ENCODE data around the gene GNL2. TPM values are rescaled to one million over a fixed set of nuclear protein-coding genes. Genes with fewer than 3 reads are reported as not detected.

The GNL2 gene
- total RNA-seq (2014; rRNA removed; shearing (Covaris generic); ENCODE audit: low replicate concordance): 56.2 and 76.1 TPM in 2 replicates

DNA sequence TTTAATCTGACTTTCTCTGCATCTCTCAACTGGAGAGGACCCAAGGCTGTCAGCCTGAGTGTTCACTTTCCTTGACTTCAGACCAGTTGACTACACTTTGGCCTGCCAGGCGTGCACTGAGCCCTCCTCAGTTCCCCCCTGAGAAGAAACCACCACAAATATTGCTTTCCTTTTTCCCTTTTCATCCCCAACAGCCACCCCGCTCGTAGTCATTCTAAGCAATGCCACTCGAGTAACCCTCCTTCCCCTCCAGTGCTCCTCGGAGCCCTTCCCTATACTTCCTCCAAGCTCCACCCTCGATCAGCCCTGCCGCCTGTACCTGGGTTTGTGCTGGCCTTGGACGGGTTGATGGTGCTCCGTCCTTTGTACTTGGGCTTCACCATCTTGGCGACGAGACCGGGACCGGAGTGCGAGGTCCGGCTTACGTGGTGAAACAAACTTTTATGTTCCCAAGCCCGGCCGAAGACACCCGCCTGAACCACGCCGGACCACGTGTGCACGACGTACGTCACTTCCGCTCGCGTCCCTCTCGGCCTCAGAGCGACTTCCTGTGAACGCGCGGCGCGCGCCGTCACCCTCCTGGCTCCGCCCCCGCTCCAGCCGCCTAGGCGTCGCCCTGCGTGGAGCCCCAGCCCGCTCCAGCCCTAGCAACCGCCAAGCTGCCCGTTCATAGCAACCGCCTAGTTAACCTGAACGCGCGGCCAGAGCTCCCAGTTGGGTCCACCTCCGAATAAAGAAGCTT, at the start of gene GNL2:
Gene GNL2, minus strand, starts transcription at position 498 of the 742 bp plus-strand sequence. Its CDS starts 115 bp downstream, at position 383.
- Histone ChIP-seq H3K9ac (ENCODE audit: low read length) (peak within 1 kb of the TSS; percentile 87), H3K4me1 (ENCODE audit: low read length) (peaks cover 19% of the 10 kb centered on the region), H3K4me2 (ENCODE audit: low read depth, low read length, poor library complexity, severe bottlenecking) (peak within 1 kb of the TSS; percentile 89), H4K20me1 (ENCODE audit: insufficient read depth, low read depth, low read length) (peaks cover 29% of the 10 kb centered on the region), H3K27ac (ENCODE audit: low read length) (no peak within 1 kb of the TSS; the same call in 1 of the 2 replicates), H3K79me2 (ENCODE audit: low read length) (peaks cover 46% of the 10 kb centered on the region), H3K27me3 (ENCODE audit: low read length) (no peaks in the 10 kb centered on the region), H2AFZ (ENCODE audit: low read length) (peak within 1 kb of the TSS; percentile 89), H3K36me3 (ENCODE audit: insufficient read depth, low read length) (peaks cover 28% of the 10 kb centered on the region; the same call in 1 of the 2 replicates), H3K9me3 (ENCODE audit: low read length) (no peaks in the 10 kb centered on the region), H3K4me3 (ENCODE audit: low read length) (peak within 1 kb of the TSS; percentile 94), H3K9me2 (replicated peaks; ENCODE audit: insufficient read depth, low read length) (no peaks in the 10 kb centered on the region)
- DNase-seq: peak; percentile 99

DNA sequence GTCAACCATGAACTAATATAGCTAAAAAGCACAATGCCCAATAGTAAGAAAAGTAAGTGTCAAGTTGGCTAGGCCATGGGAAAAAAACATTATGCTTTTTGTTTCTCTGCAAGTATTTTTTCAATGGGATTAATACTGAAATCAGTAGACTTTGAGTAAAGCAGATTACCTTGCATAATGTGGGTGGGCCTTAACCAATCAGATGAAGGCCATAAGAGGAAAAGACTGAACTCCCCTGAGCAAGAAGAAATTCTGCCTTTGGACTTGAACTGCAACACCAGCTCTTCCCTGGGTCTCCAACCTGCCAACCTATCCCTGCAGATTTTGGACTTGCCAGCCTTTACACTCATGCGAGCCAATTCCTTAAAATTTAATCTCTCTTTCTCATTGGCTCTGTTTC, 45.3 kb upstream of the GNL2 start:
- no peaks in the 10 kb centered on the region for H3K27me3 ChIP-seq (ENCODE audit: low read length)
- H3K9ac ChIP-seq (ENCODE audit: low read length): no peak overlapping the region
- no peaks in the 10 kb centered on the region for H3K9me3 ChIP-seq (ENCODE audit: low read length)
- H4K20me1 ChIP-seq (ENCODE audit: insufficient read depth, low read depth, low read length): no peaks in the 10 kb centered on the region
- no peaks in the 10 kb centered on the region for H3K4me1 ChIP-seq (ENCODE audit: low read length)
- no peak overlapping the region for H3K4me3 ChIP-seq (ENCODE audit: low read length)
- H2AFZ ChIP-seq (ENCODE audit: low read length): no peak overlapping the region
- no peaks in the 10 kb centered on the region for H3K36me3 ChIP-seq (ENCODE audit: insufficient read depth, low read length)
- no peak for DNase-seq
- no peak overlapping the region for H3K27ac ChIP-seq (ENCODE audit: low read length)
- no peak overlapping the region for H3K4me2 ChIP-seq (ENCODE audit: low read depth, low read length, poor library complexity, severe bottlenecking)
- H3K9me2 ChIP-seq (replicated peaks; ENCODE audit: insufficient read depth, low read length): no peaks in the 10 kb centered on the region
- no peaks in the 10 kb centered on the region for H3K79me2 ChIP-seq (ENCODE audit: low read length)

DNA sequence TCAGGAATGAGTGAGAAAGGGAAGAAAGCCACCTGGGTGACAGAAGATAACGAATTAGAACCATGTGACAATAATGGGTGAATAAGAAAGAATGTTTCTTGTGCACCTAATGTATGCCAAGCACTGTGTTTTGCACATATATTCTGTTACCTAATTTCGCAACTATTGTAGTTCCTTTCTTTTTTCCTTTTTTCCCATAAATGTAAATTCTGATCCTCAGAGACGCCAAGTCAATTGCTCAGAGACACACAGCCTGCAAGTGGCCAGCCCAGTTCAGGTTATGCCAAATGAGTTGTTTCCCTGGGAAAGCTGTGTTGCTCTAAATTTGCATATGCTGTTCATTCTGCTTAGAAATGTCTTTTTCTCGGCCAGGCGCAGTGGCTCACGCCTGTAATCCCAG, 40.7 kb upstream of the GNL2 start:
- Histone ChIP-seq H4K20me1 (ENCODE audit: insufficient read depth, low read depth, low read length) (no peaks in the 10 kb centered on the region), H3K27ac (ENCODE audit: low read length) (no peak overlapping the region), H3K36me3 (ENCODE audit: insufficient read depth, low read length) (no peaks in the 10 kb centered on the region), H3K9me2 (replicated peaks; ENCODE audit: insufficient read depth, low read length) (no peaks in the 10 kb centered on the region), H3K9ac (ENCODE audit: low read length) (no peak overlapping the region), H3K9me3 (ENCODE audit: low read length) (no peaks in the 10 kb centered on the region), H3K4me3 (ENCODE audit: low read length) (no peak overlapping the region), H3K4me2 (ENCODE audit: low read depth, low read length, poor library complexity, severe bottlenecking) (no peak overlapping the region), H2AFZ (ENCODE audit: low read length) (no peak overlapping the region), H3K4me1 (ENCODE audit: low read length) (peaks cover 8% of the 10 kb centered on the region), H3K27me3 (ENCODE audit: low read length) (no peaks in the 10 kb centered on the region; the same call in 1 of the 2 replicates), H3K79me2 (ENCODE audit: low read length) (no peaks in the 10 kb centered on the region)
- DNase-seq: no peak

DNA sequence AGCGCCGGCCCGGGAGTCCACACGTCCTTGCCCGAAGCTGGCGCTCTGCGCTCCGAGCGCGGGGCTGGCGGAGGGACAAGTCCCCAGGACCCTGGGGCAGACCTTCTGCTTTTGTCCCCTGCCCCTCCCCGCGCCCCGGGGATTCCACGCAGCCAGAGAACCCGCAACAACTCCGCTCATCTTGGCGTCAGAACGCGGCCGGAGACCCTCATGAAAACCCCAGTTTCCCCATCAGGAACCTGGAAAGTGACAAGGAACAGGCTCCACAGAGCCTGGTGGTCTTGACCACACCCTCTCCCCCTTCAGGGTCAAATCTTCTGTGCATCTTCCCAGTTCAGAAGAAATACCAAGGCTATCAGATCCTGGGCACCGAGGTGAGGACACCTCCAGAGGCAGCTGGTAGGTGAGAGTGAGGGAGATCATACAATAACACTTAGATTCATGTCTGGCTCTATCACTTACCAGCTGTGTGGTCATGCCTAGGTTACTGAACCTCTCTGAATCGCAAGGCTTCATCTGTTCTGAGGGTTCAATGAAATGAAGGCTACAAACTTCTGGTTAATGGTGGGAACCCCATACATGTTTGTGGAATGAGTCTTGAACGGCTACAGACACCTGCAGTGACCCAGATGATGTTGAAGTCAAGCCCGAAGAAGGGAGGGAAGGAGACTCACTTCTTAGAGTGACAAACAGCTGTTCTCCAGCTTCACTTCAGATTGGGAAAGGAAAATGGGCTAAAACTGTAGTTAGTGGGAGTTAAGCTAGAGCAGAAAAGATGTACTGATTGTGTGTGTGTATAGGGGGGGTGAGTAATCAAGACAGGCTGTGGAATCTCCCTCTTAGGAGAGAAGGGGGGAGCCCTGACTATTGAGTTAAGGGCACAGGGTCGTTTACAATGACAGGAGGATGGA, 39.5 kb upstream of the GNL2 start:
- Histone ChIP-seq H3K27ac (ENCODE audit: low read length) (no peak overlapping the region), H2AFZ (ENCODE audit: low read length) (no peak overlapping the region), H3K4me3 (ENCODE audit: low read length) (no peak overlapping the region), H4K20me1 (ENCODE audit: insufficient read depth, low read depth, low read length) (no peaks in the 10 kb centered on the region), H3K9ac (ENCODE audit: low read length) (no peak overlapping the region), H3K4me2 (ENCODE audit: low read depth, low read length, poor library complexity, severe bottlenecking) (no peak overlapping the region), H3K79me2 (ENCODE audit: low read length) (no peaks in the 10 kb centered on the region), H3K36me3 (ENCODE audit: insufficient read depth, low read length) (no peaks in the 10 kb centered on the region), H3K9me3 (ENCODE audit: low read length) (no peaks in the 10 kb centered on the region), H3K4me1 (ENCODE audit: low read length) (peaks cover 13% of the 10 kb centered on the region), H3K27me3 (ENCODE audit: low read length) (no peaks in the 10 kb centered on the region; the same call in 1 of the 2 replicates), H3K9me2 (replicated peaks; ENCODE audit: insufficient read depth, low read length) (no peaks in the 10 kb centered on the region)
- no peak for DNase-seq

DNA sequence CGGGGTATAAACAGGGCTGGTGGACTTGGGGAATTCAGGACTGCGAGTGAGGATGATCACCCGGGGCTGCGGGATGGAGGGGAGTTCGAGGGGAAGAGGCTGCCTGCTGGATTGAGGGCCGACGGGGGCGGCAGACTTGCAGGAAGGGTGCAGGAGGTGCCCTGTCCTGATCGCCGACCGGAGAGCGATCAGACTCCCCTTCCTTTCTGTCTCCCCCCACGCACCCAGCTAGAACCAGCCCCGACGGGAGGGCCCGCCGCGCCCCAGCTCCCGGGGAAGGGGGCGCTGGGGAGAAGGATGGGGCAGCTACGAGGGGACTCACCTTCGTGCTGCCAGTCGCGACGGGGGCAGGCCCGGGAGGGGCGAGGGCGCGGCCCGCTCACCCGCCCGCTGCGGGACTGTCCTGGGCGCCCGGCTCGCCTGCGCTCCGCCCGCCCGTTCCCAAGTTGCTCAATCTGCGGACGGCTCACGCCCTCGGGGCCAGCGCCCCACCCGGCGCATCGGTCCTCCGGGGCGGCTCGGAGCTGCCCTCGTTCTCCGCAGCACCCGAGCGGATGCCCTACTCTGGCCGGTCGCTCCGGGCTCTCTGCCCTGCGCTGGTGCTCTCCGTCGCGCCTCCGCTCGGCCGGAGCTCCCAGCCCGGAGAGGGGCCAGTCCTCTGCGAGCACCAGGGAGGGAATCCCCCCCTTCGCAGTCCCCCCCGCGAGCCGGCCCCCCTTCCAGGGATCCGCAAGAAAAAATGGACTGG, 38.7 kb upstream of the GNL2 start, which contains the start of gene RSPO1:
Gene RSPO1, minus strand, starts transcription at position 649 of the 748 bp plus-strand sequence. CDS start 5,231 bp downstream, outside the sequence.
- no peaks in the 10 kb centered on the region for H3K36me3 ChIP-seq (ENCODE audit: insufficient read depth, low read length)
- no peak within 1 kb of the TSS for H2AFZ ChIP-seq (ENCODE audit: low read length)
- DNase-seq: no peak
- no peak within 1 kb of the TSS for H3K4me3 ChIP-seq (ENCODE audit: low read length)
- H3K4me2 ChIP-seq (ENCODE audit: low read depth, low read length, poor library complexity, severe bottlenecking): no peak within 1 kb of the TSS
- H3K4me1 ChIP-seq (ENCODE audit: low read length): peaks cover 13% of the 10 kb centered on the region
- no peak within 1 kb of the TSS for H3K27ac ChIP-seq (ENCODE audit: low read length)
- no peaks in the 10 kb centered on the region for H4K20me1 ChIP-seq (ENCODE audit: insufficient read depth, low read depth, low read length)
- H3K27me3 ChIP-seq (ENCODE audit: low read length): no peaks in the 10 kb centered on the region; the same call in 1 of the 2 replicates
- H3K9me2 ChIP-seq (replicated peaks; ENCODE audit: insufficient read depth, low read length): no peaks in the 10 kb centered on the region
- H3K79me2 ChIP-seq (ENCODE audit: low read length): no peaks in the 10 kb centered on the region
- no peak within 1 kb of the TSS for H3K9ac ChIP-seq (ENCODE audit: low read length)
- no peaks in the 10 kb centered on the region for H3K9me3 ChIP-seq (ENCODE audit: low read length)

DNA sequence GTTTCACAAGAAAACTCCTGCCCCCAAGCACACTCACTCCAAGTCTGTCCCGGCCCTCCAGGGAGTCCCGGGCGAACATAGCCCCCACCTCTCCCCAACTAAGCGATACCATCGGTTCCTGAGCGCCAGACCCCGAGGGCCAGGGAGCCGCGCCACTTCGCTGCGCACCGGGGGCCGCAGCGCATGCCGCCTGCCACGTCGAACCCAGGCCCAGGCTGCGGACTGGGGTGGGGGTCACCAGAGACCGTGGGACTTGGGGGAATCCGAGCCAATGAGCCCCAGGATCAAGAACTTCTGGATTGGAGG, 38.2 kb upstream of the GNL2 start:
- Histone ChIP-seq H3K4me3 (ENCODE audit: low read length) (no peak overlapping the region), H3K9me2 (replicated peaks; ENCODE audit: insufficient read depth, low read length) (no peaks in the 10 kb centered on the region), H4K20me1 (ENCODE audit: insufficient read depth, low read depth, low read length) (no peaks in the 10 kb centered on the region), H3K27me3 (ENCODE audit: low read length) (no peaks in the 10 kb centered on the region; the same call in 1 of the 2 replicates), H2AFZ (ENCODE audit: low read length) (no peak overlapping the region), H3K36me3 (ENCODE audit: insufficient read depth, low read length) (no peaks in the 10 kb centered on the region), H3K9ac (ENCODE audit: low read length) (no peak overlapping the region), H3K4me1 (ENCODE audit: low read length) (peaks cover 13% of the 10 kb centered on the region), H3K27ac (ENCODE audit: low read length) (no peak overlapping the region), H3K79me2 (ENCODE audit: low read length) (no peaks in the 10 kb centered on the region), H3K9me3 (ENCODE audit: low read length) (no peaks in the 10 kb centered on the region), H3K4me2 (ENCODE audit: low read depth, low read length, poor library complexity, severe bottlenecking) (no peak overlapping the region)
- no peak for DNase-seq

DNA sequence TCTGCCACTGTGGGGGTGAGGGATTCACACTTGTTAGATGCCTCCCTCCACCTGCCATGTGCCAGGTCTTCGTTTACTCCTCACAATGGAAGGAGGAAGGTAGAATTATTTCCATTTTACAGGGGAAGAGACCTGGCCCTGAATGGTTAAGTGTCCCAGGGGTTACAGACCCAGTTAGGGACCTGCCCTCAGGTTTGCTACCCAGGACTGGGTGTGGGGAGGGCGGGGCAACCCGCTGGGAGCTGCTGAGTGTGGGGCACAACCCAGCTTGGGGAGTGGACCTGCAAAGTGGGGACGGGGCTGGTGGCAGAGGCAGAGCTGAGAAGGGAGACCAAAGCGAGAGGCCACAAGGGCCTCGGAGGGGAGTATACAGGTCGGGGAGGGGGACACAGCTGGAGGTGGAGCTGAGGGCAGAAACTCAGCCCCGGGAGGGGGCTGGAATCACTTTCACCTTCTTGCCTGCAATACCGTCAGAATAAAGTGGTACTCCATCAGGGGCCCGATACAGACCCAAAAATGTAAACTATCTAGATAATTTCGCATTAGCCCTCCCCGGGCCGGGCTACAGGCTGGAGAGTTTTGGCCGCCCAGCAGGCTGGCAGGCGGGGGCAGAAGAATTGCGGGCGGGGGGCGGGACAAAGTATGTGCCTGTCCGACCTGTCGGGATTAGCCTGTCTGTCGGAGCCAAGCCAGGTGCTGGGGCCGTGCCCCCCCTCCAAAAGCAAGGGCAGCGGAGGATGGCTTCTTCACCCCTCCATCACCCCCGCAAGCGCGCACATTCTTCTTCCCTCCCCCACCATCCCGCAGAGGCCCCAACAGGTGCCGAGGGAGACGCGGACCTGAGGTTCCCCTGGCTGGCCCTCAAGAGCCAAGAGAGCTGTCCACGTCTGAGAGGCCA, 37.6 kb upstream of the GNL2 start:
- no peak overlapping the region for H3K27ac ChIP-seq (ENCODE audit: low read length)
- H4K20me1 ChIP-seq (ENCODE audit: insufficient read depth, low read depth, low read length): no peaks in the 10 kb centered on the region
- no peak overlapping the region for H3K9ac ChIP-seq (ENCODE audit: low read length)
- H2AFZ ChIP-seq (ENCODE audit: low read length): no peak overlapping the region
- no peaks in the 10 kb centered on the region for H3K36me3 ChIP-seq (ENCODE audit: insufficient read depth, low read length)
- no peak overlapping the region for H3K4me2 ChIP-seq (ENCODE audit: low read depth, low read length, poor library complexity, severe bottlenecking)
- no peaks in the 10 kb centered on the region; the same call in 1 of the 2 replicates for H3K27me3 ChIP-seq (ENCODE audit: low read length)
- no peak for DNase-seq
- H3K4me1 ChIP-seq (ENCODE audit: low read length): peaks cover 13% of the 10 kb centered on the region
- H3K79me2 ChIP-seq (ENCODE audit: low read length): no peaks in the 10 kb centered on the region
- H3K4me3 ChIP-seq (ENCODE audit: low read length): no peak overlapping the region
- no peaks in the 10 kb centered on the region for H3K9me3 ChIP-seq (ENCODE audit: low read length)
- no peaks in the 10 kb centered on the region for H3K9me2 ChIP-seq (replicated peaks; ENCODE audit: insufficient read depth, low read length)
